Measurements from ENCODE around the gene HMGA1. TPM values are rescaled to one million over a fixed set of nuclear protein-coding genes. Genes with fewer than 3 reads are reported as not detected.
"Not testable (repeated sequence)": the region's sequence is repeated elsewhere in the genome, so short reads cannot be mapped to it uniquely, and the experiment has no call there.

HMGA1 gene
- polyA plus RNA-seq, 1 donor, result 208 TPM

GRCh38 chr6:34239893-34240292 lies 3.2 kb downstream of the HMGA1 start:
- no peak for DNase-seq
- peaks cover 4% of the 10 kb centered on the region for H3K9me3 ChIP-seq (ENCODE audit: control insufficient read depth, low read depth, low read length)
- H3K4me1 ChIP-seq (ENCODE audit: control insufficient read depth, insufficient read depth, low read length), result peaks cover 28% of the 10 kb centered on the region
- H3K27me3 ChIP-seq (ENCODE audit: control insufficient read depth, insufficient read depth, low read length), result no peaks in the 10 kb centered on the region
- H3K4me3 ChIP-seq (ENCODE audit: low read length), result no peak overlapping the region
- H3K36me3 ChIP-seq (ENCODE audit: control insufficient read depth, insufficient read depth, low read length), result peaks cover 31% of the 10 kb centered on the region
- WGBS (ENCODE audit: insufficient coverage, low lambda C conversion rate), result no CpG with 5 or more reads among the region's 2 CpGs
- H3K27ac ChIP-seq (ENCODE audit: low read length), result peak overlapping the region; percentile 27

DNA sequence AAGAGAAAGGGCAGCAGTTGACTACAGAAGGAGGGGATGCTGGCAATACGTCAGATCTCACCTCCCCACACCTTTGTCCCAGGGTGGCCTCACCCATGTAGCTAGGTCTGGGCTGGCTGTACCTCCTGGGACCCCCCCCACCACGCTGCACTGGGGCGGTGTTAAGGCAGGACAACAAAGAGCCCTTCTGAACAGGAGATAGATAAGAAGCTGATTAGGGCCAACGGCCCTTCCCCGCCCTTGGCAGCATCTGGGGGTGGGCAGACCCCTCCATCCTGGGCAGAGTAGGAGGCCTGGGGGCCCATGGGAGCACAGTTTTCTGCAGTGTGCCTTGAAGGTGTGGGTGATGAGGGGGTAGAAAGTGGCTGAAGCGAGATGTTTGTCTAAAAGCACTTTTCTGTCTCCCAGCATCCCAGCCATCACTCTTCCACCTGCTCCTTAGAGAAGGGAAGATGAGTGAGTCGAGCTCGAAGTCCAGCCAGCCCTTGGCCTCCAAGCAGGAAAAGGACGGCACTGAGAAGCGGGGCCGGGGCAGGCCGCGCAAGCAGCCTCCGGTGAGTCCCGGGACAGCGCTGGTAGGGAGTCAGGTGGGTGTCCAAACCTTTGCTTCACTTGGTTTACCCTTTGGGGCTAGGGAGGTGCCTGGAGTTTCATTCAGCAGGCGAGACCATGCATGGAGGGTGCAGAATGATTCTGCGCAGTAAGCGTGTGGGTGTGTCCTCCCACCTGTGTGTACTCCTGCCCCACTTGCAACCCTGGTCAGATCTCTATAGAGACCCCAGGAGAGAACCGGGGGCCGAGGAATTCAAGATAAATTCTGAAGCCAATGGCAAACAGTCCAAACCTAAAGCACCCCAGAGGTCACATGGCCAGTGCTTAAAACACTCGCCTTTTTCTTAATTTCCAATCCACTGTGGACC lies 3.9 kb downstream of the HMGA1 start:
- Histone ChIP-seq H3K27ac (ENCODE audit: low read length) (no peak overlapping the region), H3K4me1 (ENCODE audit: control insufficient read depth, insufficient read depth, low read length) (peaks cover 28% of the 10 kb centered on the region), H3K27me3 (ENCODE audit: control insufficient read depth, insufficient read depth, low read length) (no peaks in the 10 kb centered on the region), H3K4me3 (ENCODE audit: low read length) (no peak overlapping the region), H3K9me3 (ENCODE audit: control insufficient read depth, low read depth, low read length) (peaks cover 2% of the 10 kb centered on the region), H3K36me3 (ENCODE audit: control insufficient read depth, insufficient read depth, low read length) (peaks cover 31% of the 10 kb centered on the region)
- DNase-seq, result peak in 1 of 2 donors; percentile 66
- no CpG with 5 or more reads among the region's 22 CpGs for WGBS (ENCODE audit: insufficient coverage, low lambda C conversion rate)

- peaks cover 31% of the 10 kb centered on the region for H3K36me3 ChIP-seq (ENCODE audit: control insufficient read depth, insufficient read depth, low read length)
- H3K4me1 ChIP-seq (ENCODE audit: control insufficient read depth, insufficient read depth, low read length), result peaks cover 22% of the 10 kb centered on the region
- H3K4me3 ChIP-seq (ENCODE audit: low read length), result no peak overlapping the region
- 90% methylated on average over 2 of the region's 13 CpGs for WGBS (ENCODE audit: insufficient coverage, low lambda C conversion rate)
- DNase-seq, result no peak
- H3K9me3 ChIP-seq (ENCODE audit: control insufficient read depth, low read depth, low read length), result no peaks in the 10 kb centered on the region
- H3K27me3 ChIP-seq (ENCODE audit: control insufficient read depth, insufficient read depth, low read length), result no peaks in the 10 kb centered on the region
- no peak overlapping the region for H3K27ac ChIP-seq (ENCODE audit: low read length)
Observed at GRCh38 chr6:34241351-34242215, 4.9 kb downstream of the HMGA1 start.

GRCh38 chr6:34242252-34243130 lies 5.8 kb downstream of the HMGA1 start:
- Histone ChIP-seq H3K27ac (ENCODE audit: low read length) (no peak overlapping the region), H3K4me3 (ENCODE audit: low read length) (no peak overlapping the region), H3K27me3 (ENCODE audit: control insufficient read depth, insufficient read depth, low read length) (no peaks in the 10 kb centered on the region), H3K36me3 (ENCODE audit: control insufficient read depth, insufficient read depth, low read length) (peaks cover 31% of the 10 kb centered on the region), H3K4me1 (ENCODE audit: control insufficient read depth, insufficient read depth, low read length) (peaks cover 22% of the 10 kb centered on the region), H3K9me3 (ENCODE audit: control insufficient read depth, low read depth, low read length) (no peaks in the 10 kb centered on the region)
- DNase-seq, result no peak
- no CpG with 5 or more reads among the region's 7 CpGs for WGBS (ENCODE audit: insufficient coverage, low lambda C conversion rate)

- no peak overlapping the region for H3K4me3 ChIP-seq (ENCODE audit: low read length)
- DNase-seq, result no peak
- H3K27ac ChIP-seq (ENCODE audit: low read length), result no peak overlapping the region
- H3K4me1 ChIP-seq (ENCODE audit: control insufficient read depth, insufficient read depth, low read length), result peaks cover 25% of the 10 kb centered on the region
- no peaks in the 10 kb centered on the region for H3K27me3 ChIP-seq (ENCODE audit: control insufficient read depth, insufficient read depth, low read length)
- H3K9me3 ChIP-seq (ENCODE audit: control insufficient read depth, low read depth, low read length), result no peaks in the 10 kb centered on the region
- peaks cover 31% of the 10 kb centered on the region for H3K36me3 ChIP-seq (ENCODE audit: control insufficient read depth, insufficient read depth, low read length)
- WGBS (ENCODE audit: insufficient coverage, low lambda C conversion rate), result no CpG with 5 or more reads among the region's 5 CpGs
Observed at GRCh38 chr6:34243131-34243771, 6.6 kb downstream of the HMGA1 start.

DNA sequence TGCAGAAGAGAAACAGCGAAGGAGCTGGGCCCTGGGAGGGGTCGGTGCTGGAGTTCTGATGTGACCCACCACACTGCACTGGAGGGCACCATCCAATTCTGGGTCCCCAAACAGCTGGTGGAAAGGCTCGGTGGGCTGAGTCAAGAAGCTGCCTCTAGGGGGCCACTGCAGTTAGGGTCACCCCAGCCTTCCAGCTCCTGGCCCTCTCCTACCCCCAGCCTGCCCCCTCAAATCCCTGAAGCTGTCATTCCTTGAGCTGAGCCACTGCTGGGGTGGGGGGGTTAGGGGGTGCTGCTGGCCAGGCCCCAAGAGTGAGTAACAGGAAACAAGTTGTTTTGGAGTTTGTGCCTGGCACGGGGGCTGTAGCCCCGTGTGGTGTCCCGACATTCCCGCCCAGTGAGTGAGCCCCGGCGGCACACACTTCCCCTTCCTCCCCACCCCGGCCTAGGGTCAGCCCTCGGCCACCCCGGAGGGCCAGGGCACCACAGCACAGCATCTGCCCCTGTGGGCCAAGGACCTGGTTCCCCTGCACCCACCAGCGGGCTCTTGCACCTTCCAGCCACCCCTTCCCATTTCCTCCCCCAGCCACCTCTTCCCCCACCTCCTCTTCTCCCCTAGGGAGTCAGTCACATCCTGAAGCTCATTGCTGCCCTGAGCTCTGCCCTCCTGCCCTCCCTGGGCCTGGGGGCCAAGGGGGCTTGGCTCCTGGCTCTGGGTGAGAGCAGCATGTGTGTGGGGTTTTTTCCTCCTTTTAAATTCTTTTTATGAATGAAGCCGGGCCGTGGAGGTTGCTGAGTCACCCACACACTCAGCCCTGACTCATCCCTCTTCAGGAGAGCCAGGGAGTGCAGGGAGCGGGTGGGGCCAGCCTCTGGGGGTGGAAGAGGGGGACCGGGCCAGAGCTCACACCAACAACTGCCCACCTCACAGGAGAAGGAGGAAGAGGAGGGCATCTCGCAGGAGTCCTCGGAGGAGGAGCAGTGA lies 7.5 kb downstream of the HMGA1 start:
- H3K4me3 ChIP-seq (ENCODE audit: low read length), result no peak overlapping the region
- H3K4me1 ChIP-seq (ENCODE audit: control insufficient read depth, insufficient read depth, low read length), result peaks cover 18% of the 10 kb centered on the region

GRCh38 chr6:34245032-34245760 lies 8.5 kb downstream of the HMGA1 start:
- not testable (repeated sequence) for H3K4me1 ChIP-seq (ENCODE audit: control insufficient read depth, insufficient read depth, low read length); DNase-seq; H3K4me3 ChIP-seq (ENCODE audit: low read length); H3K9me3 ChIP-seq (ENCODE audit: control insufficient read depth, low read depth, low read length); H3K27me3 ChIP-seq (ENCODE audit: control insufficient read depth, insufficient read depth, low read length); H3K27ac ChIP-seq (ENCODE audit: low read length)
- WGBS (ENCODE audit: insufficient coverage, low lambda C conversion rate), result no CpG with 5 or more reads among the region's 13 CpGs
- peaks cover 31% of the 10 kb centered on the region for H3K36me3 ChIP-seq (ENCODE audit: control insufficient read depth, insufficient read depth, low read length)

More for the DNA sequence above, 7.5 kb downstream of the HMGA1 start:
- WGBS (ENCODE audit: insufficient coverage, low lambda C conversion rate), result no CpG with 5 or more reads among the region's 19 CpGs
- Histone ChIP-seq H3K27ac (ENCODE audit: low read length) (no peak overlapping the region), H3K27me3 (ENCODE audit: control insufficient read depth, insufficient read depth, low read length) (no peaks in the 10 kb centered on the region), H3K9me3 (ENCODE audit: control insufficient read depth, low read depth, low read length) (no peaks in the 10 kb centered on the region), H3K36me3 (ENCODE audit: control insufficient read depth, insufficient read depth, low read length) (peaks cover 31% of the 10 kb centered on the region)
- DNase-seq, result no peak

GRCh38 chr6:34245761-34246140 lies 9.1 kb downstream of the HMGA1 start:
- H3K4me3 ChIP-seq (ENCODE audit: low read length); DNase-seq; H3K9me3 ChIP-seq (ENCODE audit: control insufficient read depth, low read depth, low read length); H3K4me1 ChIP-seq (ENCODE audit: control insufficient read depth, insufficient read depth, low read length); H3K27me3 ChIP-seq (ENCODE audit: control insufficient read depth, insufficient read depth, low read length); H3K27ac ChIP-seq (ENCODE audit: low read length): not testable (repeated sequence)
- WGBS (ENCODE audit: insufficient coverage, low lambda C conversion rate), result no CpG with 5 or more reads among the region's 7 CpGs
- peaks cover 31% of the 10 kb centered on the region for H3K36me3 ChIP-seq (ENCODE audit: control insufficient read depth, insufficient read depth, low read length)
